SIG-M5 treated with dmso at 0.1 percent for 504 hours (cell line): ENCODE results near the gene FAM13A.
"Not testable (repeated sequence)": the region's sequence is repeated elsewhere in the genome, so short reads cannot be mapped to it uniquely, and the experiment has no call there.

Experiments
- DNase-seq: peaks from one replicate; lab custom pipeline; 2025; ENCODE audit not compliant: unreplicated experiment; lab: John Stamatoyannopoulos, UW

Gene FAM13A

DNA sequence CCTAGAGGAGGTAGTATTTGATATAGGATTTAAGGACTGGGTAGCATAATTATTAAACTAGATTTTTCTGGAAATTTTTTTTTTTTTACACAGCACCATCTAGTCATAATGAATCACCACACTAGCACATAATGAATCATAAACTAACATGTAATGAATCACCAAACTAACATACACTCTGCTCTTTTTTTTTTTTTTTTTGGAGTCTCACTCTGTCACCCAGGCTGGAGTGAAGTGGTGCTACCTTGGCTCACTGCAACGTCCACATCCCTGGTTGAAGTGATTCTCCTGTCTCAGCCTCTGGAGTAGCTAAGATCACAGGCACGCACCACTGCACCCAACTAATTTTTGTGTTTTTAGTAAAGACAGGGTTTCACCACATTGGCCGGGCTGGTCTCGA is 92.5 kb downstream of the FAM13A start:
- DNase-seq = no peak

DNA sequence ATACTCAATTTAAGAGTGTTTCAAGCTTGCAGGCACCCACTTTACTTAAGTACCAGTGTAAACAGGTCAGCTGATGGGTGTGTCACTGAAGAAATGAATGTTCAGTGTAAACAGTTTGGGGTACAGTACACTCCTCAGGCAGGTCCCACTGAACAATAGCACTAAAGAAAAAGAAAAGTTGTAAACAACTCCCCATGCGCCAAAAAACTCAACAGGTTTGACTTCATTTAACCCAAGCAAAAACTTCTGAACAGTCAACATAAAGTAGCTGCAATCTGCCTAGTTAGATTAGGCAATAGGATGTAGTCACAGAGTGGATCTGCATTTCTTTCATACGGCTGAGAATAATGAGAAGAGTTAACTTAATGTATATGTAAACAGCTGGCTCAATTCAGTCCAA is 93.2 kb downstream of the FAM13A start:
- DNase-seq = no peak

GRCh38 chr4:88962396-88962795 is 94.6 kb downstream of the FAM13A start:
- DNase-seq = no peak

DNA sequence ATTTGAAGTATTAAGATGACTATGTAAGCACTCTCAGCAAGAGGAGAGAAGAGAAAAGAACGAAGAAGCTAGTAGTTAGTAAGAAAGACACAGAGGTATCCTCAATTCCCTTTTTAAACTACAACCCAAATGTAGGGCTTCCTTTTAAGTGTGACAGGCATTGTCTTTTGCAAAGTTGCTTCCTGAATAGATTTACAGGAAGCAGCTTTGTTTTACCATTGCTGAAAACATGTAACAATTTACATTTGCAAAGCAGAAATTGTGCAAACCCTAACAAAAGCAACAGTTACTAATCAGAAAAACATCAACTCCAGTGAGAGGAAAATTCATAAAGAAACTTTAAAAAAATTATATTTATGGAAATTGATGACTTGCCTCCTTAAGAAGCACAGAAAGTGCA is 96.4 kb downstream of the FAM13A start:
- no peak for DNase-seq

DNA sequence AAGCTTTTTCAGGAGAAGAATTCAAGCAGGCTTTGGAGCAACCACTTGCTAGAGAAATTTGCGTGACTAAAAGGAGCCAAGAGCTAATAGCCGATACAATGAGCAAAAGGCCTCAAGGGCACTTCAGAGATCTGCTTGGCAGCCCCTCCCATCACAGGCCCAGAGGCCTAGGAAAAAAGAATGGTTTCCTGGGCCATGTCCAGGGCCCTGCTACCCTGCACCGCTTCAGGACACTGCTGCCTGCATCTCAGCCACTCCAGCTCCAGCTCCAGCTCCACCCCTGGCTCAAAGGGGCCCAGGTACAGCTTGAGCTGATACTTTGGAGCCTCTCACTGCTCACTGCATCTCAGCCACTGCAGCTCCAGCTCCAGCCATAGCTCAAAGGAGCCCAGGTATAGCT is 98.9 kb downstream of the FAM13A start:
- no peak for DNase-seq

DNA sequence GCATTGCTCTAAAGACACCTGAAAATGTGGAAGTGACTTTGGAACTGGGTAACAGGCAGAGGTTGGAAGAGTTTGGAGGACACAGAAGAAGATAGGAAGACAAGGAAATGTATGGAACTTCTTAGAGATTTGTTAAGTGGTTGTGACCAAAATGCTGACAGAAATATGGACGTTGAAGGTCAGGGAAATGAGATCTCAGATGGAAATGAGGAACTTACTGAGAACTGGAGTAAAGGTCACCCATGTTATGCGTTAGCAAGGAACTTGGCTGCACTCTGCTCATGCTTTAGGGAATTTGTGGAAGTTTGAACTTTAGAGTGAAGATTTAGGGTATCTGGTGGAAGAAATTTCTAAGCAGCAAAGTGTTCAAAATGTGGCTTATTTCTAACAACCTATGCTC is 99.4 kb downstream of the FAM13A start:
- no peak for DNase-seq

GRCh38 chr4:88955580-88956380 is 101.2 kb downstream of the FAM13A start:
- no peak for DNase-seq

DNA sequence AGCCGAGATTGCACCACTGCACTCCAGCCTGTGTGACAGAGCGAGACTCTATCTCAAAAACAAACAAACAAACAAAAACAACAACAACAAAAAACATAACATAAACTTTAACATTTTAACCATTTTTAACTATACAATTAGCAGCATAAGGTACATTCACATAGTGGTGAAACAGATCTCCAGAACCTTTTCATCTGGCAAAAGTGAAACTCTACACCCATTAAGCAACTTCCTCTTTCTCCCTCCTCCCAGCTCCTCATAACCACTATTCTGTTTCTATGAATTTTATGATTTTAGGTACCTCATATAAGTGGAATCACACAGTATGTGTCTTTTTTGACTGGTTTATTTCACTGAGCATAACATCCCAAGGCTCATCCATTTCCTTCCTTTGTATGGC is 103.6 kb downstream of the FAM13A start:
- peak; percentile 73 for DNase-seq

GRCh38 chr4:88952081-88952480 is 104.9 kb downstream of the FAM13A start:
- DNase-seq = no peak

- no peak for DNase-seq
These were observed 107.4 kb downstream of the FAM13A start for GRCh38 chr4:88949605-88950004.

DNA sequence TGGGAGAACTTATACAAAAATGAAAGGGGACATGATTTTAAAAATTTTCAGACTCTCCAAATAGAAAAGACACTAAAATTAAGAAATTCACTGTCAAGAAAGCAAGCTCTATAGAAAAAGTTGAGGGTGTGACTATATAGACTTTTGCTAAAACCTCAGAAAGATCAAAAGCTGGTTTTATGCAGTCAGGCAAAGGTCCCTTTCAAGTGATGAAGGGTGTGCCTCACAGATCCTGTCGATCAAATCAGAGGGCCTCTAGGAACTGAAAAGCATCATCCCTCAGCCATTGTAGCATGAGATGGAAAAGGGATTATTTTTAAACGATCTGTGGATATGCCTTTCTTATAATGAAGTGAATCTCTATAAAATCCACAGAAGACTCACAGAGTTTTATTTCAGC is 116.5 kb downstream of the FAM13A start:
- DNase-seq = no peak

GRCh38 chr4:88939697-88940096 is 117.3 kb downstream of the FAM13A start:
- no peak for DNase-seq

DNA sequence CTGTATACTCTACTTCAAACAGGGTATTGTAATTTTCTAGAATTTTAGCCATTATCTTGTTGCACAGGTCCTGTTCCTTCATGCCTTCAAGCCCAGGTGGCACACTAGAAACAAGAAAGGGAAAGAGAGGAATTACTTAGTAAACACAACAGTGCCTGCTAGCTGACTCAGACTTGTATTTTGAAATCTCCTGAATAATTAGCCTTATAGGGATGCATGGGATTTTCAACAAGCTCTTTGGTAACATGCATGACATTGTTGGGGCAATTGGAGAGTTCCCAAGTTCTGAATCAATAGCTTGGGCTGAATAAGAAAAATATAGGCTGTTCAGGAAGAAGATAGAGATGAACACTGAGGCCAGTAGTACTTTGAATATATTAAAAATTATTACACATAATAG is 118.8 kb downstream of the FAM13A start:
- peak; percentile 29 for DNase-seq

GRCh38 chr4:88937081-88937480 is 119.9 kb downstream of the FAM13A start:
- DNase-seq = no peak

DNA sequence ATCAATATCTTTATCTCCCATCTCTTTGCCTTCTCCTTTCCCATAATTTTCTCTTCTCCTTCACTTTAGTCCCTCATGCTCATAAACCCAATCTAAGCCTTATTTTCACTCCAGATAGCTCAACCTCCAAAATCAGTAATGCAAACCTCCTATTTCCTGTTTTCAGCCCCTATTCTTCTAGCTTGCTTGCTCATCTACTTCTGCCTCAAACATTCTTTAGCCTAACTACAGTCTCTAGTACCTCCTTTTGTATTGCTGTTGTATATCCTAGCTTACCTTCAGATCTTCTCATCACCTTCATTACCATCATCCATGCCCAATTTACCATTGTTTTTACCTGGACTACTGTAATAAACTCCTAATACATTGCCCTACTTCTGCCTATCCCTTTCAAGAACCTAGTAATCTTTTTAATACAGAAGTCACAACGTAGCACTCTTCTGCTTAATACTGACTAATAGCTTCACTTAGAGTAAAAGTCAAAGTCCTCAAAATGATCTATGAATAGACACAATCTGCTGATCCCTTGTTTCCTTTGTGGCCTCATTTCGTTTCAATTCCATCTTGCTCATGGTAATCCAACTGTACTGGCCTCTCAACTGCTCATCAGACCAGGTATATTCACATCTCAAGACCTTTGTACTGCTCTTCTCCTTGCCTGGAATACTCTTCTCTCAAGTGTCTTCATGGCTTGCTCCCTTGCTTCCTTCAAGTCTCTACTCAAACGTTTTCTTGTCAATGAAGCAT is 123.4 kb downstream of the FAM13A start:
- no peak for DNase-seq

DNA sequence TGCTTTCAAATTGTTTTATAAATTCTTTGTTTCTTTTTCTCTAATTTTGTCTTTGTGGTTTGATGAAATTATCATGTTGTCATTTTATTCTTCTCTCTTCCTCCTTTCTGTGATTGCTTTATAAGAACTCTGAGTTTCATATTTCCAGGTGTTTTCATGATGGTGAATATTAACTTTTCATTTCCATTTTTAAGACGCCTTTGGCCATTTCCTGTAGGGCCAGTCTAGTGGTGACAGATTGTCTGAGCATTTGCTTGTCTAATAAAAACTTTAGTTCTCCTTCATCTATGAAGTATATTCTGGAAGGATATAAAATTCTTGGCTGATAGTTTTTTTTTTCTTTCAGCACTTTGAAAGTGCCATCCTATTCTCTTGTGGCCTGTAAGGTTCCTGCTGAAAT is 128.1 kb downstream of the FAM13A start:
- DNase-seq = no peak

- DNase-seq = no peak
These were observed 129.6 kb downstream of the FAM13A start for GRCh38 chr4:88927420-88927819.

DNA sequence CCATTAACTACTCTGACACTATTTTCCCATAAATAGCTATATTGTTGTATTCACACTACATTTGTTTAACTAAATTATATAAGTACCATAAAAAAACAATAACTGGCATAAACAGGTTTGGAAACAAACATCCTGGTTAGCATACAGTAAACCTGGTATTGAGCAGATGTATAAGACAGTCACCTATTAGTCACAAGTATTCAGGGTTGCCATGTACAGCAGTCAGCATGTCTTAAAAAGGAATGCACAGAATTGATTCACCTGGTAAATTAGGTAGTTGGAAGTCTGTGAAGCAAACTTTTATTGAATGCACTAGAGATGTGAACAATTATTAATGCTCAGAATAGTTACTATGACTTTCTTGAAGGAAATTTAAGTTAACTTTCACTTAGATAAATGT is 137.9 kb downstream of the FAM13A start:
- DNase-seq = no peak

- DNase-seq = not testable (repeated sequence)
These were observed 143.8 kb downstream of the FAM13A start for GRCh38 chr4:88913181-88913580.

GRCh38 chr4:88911246-88912212 is 145.5 kb downstream of the FAM13A start:
- no peak for DNase-seq

DNA sequence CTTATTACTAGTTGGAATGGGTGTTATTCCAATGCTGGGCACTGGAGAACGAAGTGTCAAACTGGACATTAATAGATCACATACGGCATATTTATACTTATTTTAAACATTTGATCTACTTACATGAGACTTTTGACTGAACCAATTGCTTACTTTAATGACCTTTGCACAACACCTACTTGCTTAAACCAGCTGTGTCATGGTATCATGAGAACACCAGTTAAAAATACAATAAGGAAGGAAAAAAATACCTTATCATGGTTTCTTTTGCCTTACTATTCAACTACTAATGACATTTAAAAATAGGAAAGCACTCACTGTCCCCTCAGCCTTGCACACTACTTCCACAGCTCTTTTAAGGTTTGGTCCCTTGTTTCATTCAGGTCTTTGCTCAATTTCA is 146.9 kb downstream of the FAM13A start:
- DNase-seq = no peak
